ENCODE results near the gene MLANA.

DNA sequence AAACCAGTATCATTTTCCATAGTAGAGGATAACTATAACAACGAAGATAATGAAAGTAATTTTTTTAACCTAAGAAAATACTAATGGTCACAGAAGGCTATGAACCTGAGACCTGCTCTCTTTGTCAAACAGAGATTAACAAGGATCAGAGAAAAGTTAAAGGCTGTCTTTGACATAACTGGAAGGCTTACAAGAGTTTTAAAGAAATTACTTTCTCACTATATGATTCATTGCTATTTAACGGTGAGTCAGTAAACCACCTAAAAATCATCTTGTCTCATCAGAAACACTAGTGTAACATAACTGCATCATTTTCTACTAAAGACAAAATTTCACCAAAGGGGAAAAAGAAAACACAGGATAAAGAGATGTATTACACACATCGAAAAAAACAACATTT, 19.3 kb downstream of the MLANA start:
- TF ChIP-seq, protein P1, sequence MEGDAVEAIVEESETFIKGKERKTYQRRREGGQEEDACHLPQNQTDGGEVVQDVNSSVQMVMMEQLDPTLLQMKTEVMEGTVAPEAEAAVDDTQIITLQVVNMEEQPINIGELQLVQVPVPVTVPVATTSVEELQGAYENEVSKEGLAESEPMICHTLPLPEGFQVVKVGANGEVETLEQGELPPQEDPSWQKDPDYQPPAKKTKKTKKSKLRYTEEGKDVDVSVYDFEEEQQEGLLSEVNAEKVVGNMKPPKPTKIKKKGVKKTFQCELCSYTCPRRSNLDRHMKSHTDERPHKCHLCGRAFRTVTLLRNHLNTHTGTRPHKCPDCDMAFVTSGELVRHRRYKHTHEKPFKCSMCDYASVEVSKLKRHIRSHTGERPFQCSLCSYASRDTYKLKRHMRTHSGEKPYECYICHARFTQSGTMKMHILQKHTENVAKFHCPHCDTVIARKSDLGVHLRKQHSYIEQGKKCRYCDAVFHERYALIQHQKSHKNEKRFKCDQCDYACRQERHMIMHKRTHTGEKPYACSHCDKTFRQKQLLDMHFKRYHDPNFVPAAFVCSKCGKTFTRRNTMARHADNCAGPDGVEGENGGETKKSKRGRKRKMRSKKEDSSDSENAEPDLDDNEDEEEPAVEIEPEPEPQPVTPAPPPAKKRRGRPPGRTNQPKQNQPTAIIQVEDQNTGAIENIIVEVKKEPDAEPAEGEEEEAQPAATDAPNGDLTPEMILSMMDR (IDR thresholded peaks at IDR 0.05): no peak
- no peak for TF ChIP-seq POLR2A (IDR thresholded peaks at IDR 0.05)

All from ovary (tissue), 3 donors.